Measurements from ENCODE around the gene SIX3. TPM values are rescaled to one million over a fixed set of nuclear protein-coding genes. Genes with fewer than 3 reads are reported as not detected.

SIX3 gene
- total RNA-seq, 1 experiment from 2014 or later = not detected

- H3K4me3 ChIP-seq = no peak overlapping the region
- H3K27ac ChIP-seq = no peak overlapping the region
- no peak for DNase-seq (ENCODE audit: low read depth in 1 of 2, low spot score in 2 of 2)
- peaks cover 3% of the 10 kb centered on the region for H3K4me1 ChIP-seq (replicated peaks)
- H3K36me3 ChIP-seq = no peaks in the 10 kb centered on the region
- no peaks in the 10 kb centered on the region for H3K9me3 ChIP-seq (replicated peaks)
- H3K27me3 ChIP-seq (replicated peaks) = no peaks in the 10 kb centered on the region
These were observed 23.3 kb downstream of the SIX3 start for GRCh38 chr2:44964752-44965236.

- DNase-seq (ENCODE audit: low read depth in 1 of 2, low spot score in 2 of 2) = no peak
- H3K9me3 ChIP-seq (replicated peaks) = no peaks in the 10 kb centered on the region
- no peak overlapping the region for H3K27ac ChIP-seq
- no peaks in the 10 kb centered on the region; the same call in 1 of the 2 replicates for H3K4me1 ChIP-seq (replicated peaks)
- no peaks in the 10 kb centered on the region for H3K27me3 ChIP-seq (replicated peaks)
- no peak overlapping the region for H3K4me3 ChIP-seq
- no peaks in the 10 kb centered on the region for H3K36me3 ChIP-seq
These were observed 24.2 kb downstream of the SIX3 start for GRCh38 chr2:44965684-44966083.

- no peak overlapping the region for H3K4me3 ChIP-seq
- no peak overlapping the region for H3K27ac ChIP-seq
- H3K4me1 ChIP-seq (replicated peaks) = peaks cover 6% of the 10 kb centered on the region
These were observed 25.6 kb downstream of the SIX3 start for GRCh38 chr2:44967056-44967455.

DNA sequence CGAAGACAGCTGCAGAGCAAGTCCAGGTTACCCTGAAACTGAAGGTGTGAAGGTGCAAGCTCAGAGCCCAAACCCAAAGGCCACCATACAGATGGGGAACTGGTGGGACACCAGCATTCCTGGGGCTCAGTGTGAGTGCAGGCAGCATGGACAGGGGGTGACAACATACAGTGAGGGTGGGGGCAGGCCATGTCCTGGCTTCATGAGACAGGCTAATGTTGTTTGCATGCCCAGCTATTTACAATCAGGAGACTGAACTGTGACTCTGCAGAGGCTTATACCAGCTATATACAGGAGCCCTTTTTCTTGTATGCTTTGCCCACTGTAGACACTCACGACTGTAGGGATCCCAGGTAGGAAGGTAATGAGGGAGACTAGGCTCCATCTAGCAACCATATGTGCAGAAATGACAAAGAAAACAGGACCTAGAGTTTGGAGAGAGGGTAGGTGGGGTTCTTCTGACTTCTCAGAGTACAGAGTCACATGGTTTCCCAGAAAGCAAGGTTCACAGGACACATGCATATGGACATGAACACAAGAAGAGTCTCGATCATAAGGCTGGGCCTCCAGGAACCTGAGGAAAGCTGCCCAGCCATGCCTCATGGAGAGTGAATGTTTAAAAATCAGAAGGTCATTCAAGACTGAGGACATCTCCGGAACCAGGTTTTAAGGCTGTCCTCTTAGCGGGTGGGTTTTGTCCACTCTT lies 26.4 kb downstream of the SIX3 start:
- H3K9me3 ChIP-seq (replicated peaks) = no peaks in the 10 kb centered on the region
- no peak for DNase-seq (ENCODE audit: low read depth in 1 of 2, low spot score in 2 of 2)
- H3K36me3 ChIP-seq = no peaks in the 10 kb centered on the region
- no peaks in the 10 kb centered on the region for H3K27me3 ChIP-seq (replicated peaks)
- peaks cover 8% of the 10 kb centered on the region for H3K4me1 ChIP-seq (replicated peaks)
- H3K27ac ChIP-seq = no peak overlapping the region
- H3K4me3 ChIP-seq = no peak overlapping the region

More at GRCh38 chr2:44967056-44967455, 25.6 kb downstream of the SIX3 start:
- DNase-seq (ENCODE audit: low read depth in 1 of 2, low spot score in 2 of 2) = no peak
- Histone ChIP-seq H3K36me3 (no peaks in the 10 kb centered on the region), H3K27me3 (replicated peaks) (no peaks in the 10 kb centered on the region), H3K9me3 (replicated peaks) (no peaks in the 10 kb centered on the region)

DNA sequence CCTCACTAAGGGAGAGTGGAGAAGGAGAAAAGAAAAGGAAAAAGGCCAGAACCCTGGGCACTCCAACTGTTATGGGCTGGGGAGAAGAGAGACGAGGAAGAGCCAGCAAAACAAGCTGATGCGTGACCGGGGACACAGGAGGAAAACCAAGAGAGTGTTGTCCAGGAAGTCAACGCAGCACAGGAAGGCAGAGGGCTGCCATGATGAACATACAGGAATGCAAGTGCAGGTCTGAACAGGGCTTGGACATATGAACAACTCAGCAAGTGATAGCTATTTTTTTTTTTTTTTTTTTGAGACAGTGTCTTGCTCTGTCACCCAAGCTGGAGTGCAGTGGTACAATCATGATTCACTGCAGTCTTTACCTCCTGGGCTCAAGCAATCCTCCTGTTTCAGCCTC lies 28.4 kb downstream of the SIX3 start:
- DNase-seq (ENCODE audit: low read depth in 1 of 2, low spot score in 2 of 2) = no peak
- H3K4me1 ChIP-seq (replicated peaks) = peaks cover 14% of the 10 kb centered on the region
- no peaks in the 10 kb centered on the region for H3K9me3 ChIP-seq (replicated peaks)
- H3K4me3 ChIP-seq = no peak overlapping the region
- H3K27me3 ChIP-seq (replicated peaks) = no peaks in the 10 kb centered on the region
- no peak overlapping the region for H3K27ac ChIP-seq
- no peaks in the 10 kb centered on the region for H3K36me3 ChIP-seq

- Histone ChIP-seq H3K4me1 (replicated peaks) (peaks cover 14% of the 10 kb centered on the region), H3K36me3 (no peaks in the 10 kb centered on the region), H3K27me3 (replicated peaks) (no peaks in the 10 kb centered on the region), H3K27ac (no peak overlapping the region), H3K9me3 (replicated peaks) (no peaks in the 10 kb centered on the region), H3K4me3 (no peak overlapping the region)
- DNase-seq (ENCODE audit: low read depth in 1 of 2, low spot score in 2 of 2) = no peak
These were observed 29.4 kb downstream of the SIX3 start for GRCh38 chr2:44970846-44971450.

- Histone ChIP-seq H3K9me3 (replicated peaks) (no peaks in the 10 kb centered on the region), H3K36me3 (no peaks in the 10 kb centered on the region), H3K4me3 (no peak overlapping the region), H3K4me1 (replicated peaks) (peaks cover 14% of the 10 kb centered on the region), H3K27ac (no peak overlapping the region), H3K27me3 (replicated peaks) (no peaks in the 10 kb centered on the region)
- DNase-seq (ENCODE audit: low read depth in 1 of 2, low spot score in 2 of 2) = no peak
These were observed 31.5 kb downstream of the SIX3 start for GRCh38 chr2:44972771-44973535.

GRCh38 chr2:44974064-44974715 lies 32.7 kb downstream of the SIX3 start:
- Histone ChIP-seq H3K27ac (no peak overlapping the region), H3K4me3 (no peak overlapping the region), H3K4me1 (replicated peaks) (peaks cover 14% of the 10 kb centered on the region), H3K9me3 (replicated peaks) (no peaks in the 10 kb centered on the region), H3K27me3 (replicated peaks) (no peaks in the 10 kb centered on the region), H3K36me3 (no peaks in the 10 kb centered on the region)
- peak; percentile 54 to 66 for DNase-seq (ENCODE audit: low read depth in 1 of 2, low spot score in 2 of 2)

DNA sequence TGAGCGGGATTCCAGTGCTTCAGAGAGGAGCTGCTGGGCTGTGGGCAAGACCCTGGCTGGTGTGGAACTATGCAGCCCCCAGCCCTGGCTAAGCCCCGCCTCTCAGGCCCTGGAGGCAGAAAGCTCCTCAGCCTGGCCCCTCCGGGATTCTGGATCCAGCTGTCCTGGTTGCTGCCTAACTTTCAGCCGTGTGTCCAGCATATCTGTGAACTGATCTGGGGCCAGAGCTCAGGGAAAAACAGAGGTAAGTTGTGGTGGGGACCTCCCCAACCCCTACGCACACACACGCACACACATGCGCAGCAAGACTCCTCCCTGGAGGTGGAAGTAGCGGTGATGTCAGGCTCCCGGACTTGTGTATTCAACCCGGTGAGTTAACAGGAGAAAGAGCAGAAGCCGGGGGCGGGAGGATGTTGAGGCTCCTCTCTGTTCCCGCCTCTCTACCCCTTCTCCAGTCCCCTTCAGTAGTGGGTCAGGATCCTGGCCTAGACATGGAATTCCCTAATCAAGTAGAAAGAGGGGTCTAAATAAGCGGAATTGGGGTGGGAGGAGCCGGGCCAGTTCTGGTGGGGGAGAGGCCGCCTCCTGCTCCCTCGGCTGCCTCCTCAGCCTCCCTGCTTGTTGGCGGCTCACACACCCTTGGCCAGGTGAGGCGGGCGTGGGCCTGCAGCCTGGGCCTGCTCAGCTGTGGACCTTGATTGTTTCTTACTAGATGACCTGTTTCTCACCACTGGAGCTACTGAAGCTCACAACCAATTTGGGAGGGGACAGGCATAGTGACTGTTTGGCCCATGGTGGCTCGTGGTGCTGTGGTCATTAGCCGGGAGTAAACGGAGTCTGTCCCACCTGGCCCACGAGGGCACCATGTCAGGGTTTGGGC lies 34.3 kb downstream of the SIX3 start:
- DNase-seq (ENCODE audit: low read depth in 1 of 2, low spot score in 2 of 2) = no peak
- H3K4me1 ChIP-seq (replicated peaks) = peaks cover 13% of the 10 kb centered on the region
- H3K27ac ChIP-seq = no peak overlapping the region
- H3K4me3 ChIP-seq = no peak overlapping the region
- no peaks in the 10 kb centered on the region for H3K27me3 ChIP-seq (replicated peaks)
- no peaks in the 10 kb centered on the region for H3K36me3 ChIP-seq
- no peaks in the 10 kb centered on the region for H3K9me3 ChIP-seq (replicated peaks)

- Histone ChIP-seq H3K36me3 (no peaks in the 10 kb centered on the region), H3K27me3 (replicated peaks) (no peaks in the 10 kb centered on the region), H3K4me3 (no peak overlapping the region), H3K9me3 (replicated peaks) (no peaks in the 10 kb centered on the region), H3K4me1 (replicated peaks) (no peaks in the 10 kb centered on the region; the same call in 1 of the 2 replicates), H3K27ac (no peak overlapping the region)
- no peak for DNase-seq (ENCODE audit: low read depth in 1 of 2, low spot score in 2 of 2)
These were observed 38.1 kb downstream of the SIX3 start for GRCh38 chr2:44979581-44979980.

DNA sequence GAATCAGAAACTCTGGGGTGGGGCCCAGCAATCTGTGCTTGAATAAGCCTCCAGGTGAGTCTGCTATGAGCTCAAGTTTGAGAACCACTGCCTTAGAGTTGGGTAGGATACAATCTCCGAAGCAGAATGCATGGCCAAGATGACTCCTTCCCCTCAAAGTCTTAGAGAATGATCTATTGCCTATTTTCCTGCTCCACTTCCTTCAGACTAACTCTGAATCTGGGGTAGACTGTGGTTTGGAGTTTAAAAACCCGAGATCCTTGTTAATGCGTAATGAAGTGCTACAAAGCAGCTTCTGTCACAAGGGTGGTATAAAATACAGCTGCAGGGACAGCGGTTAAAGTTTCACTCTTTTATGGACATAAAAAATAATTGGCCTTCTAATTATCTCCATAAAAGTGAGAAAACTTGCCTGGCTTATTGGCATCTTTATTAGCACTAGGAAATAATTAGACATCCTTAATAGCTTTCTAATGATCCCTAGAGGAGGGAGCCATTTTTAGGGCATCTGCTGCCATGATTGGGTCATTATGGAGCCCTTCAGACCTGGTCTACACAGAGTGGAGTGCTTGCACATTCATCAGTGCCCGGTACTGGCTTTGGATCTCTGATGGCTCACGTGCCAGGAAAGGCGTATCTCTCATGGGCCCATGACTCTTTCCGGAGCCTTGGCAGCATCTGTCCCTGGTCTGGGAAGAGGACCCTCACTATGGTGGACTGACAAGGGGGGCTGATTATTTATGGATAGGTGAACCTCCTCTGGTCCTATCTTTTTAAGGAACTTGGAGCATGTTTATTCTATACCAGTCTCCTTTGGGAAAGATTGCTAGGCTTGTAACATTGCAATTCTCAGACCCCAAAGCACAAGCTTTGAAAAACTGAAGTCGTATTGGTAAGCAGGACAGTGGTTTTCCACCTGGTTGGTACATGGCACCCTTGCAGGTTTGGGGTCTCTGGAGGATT lies 39.5 kb downstream of the SIX3 start:
- Histone ChIP-seq H3K4me1 (replicated peaks) (no peaks in the 10 kb centered on the region; the same call in 1 of the 2 replicates), H3K36me3 (no peaks in the 10 kb centered on the region), H3K27me3 (replicated peaks) (no peaks in the 10 kb centered on the region), H3K27ac (no peak overlapping the region), H3K9me3 (replicated peaks) (no peaks in the 10 kb centered on the region), H3K4me3 (no peak overlapping the region)
- no peak for DNase-seq (ENCODE audit: low read depth in 1 of 2, low spot score in 2 of 2)

- Histone ChIP-seq H3K27me3 (replicated peaks) (no peaks in the 10 kb centered on the region), H3K9me3 (replicated peaks) (no peaks in the 10 kb centered on the region), H3K27ac (no peak overlapping the region), H3K4me1 (replicated peaks) (no peaks in the 10 kb centered on the region; the same call in 1 of the 2 replicates), H3K4me3 (no peak overlapping the region), H3K36me3 (no peaks in the 10 kb centered on the region)
- DNase-seq (ENCODE audit: low read depth in 1 of 2, low spot score in 2 of 2) = peak; percentile 57 to 73
These were observed 40.2 kb downstream of the SIX3 start for GRCh38 chr2:44981714-44982108.
